A549 (cell line): ENCODE data around the gene SDHAF1.

Experiments used
- CEBPB ChIP-seq, 2 experiments: fragments of >200 bp in 1 of 2; sonication (Bioruptor Twin) in 1 of 2; formaldehyde crosslinking in 1 of 2; IDR thresholded peaks; 2 replicates each; pipeline ENCODE4 v1.6.1; 2012 to 2016
- CTCF ChIP-seq: fragments of >200 bp; sonication (Bioruptor Twin); formaldehyde crosslinking; IDR thresholded peaks from 3 replicates; pipeline ENCODE4 v1.5.1; 2016
- EP300 ChIP-seq, 2 experiments: fragments of >200 bp; sonication (Bioruptor Twin); formaldehyde crosslinking; IDR thresholded peaks; 2 replicates in 1 of 2; 3 replicates in 1 of 2; pipeline ENCODE4 v1.6.1; 2016 to 2017
- ESRRA ChIP-seq: fragments of 150-350 bp; IDR thresholded peaks from 2 replicates; pipeline ENCODE4 v1.6.1; 2014; ENCODE audit warnings: mild to moderate bottlenecking, low read length, borderline replicate concordance
- POLR2A ChIP-seq: IDR thresholded peaks from 2 replicates; pipeline ENCODE4 v1.6.1; 2012; ENCODE audit warnings: mild to moderate bottlenecking, low read length
- RFX5 ChIP-seq: fragments of 450-650 bp; IDR thresholded peaks from 2 replicates; pipeline ENCODE4 v1.7.1; 2014; ENCODE audit warnings: antibody characterized with exemption, mild to moderate bottlenecking, moderate library complexity
- TF ChIP-seq, protein P1 (sequence below): IDR thresholded peaks from 2 replicates; pipeline ENCODE4 v1.6.1; 2012
- TF ChIP-seq, protein P2 (sequence below): fragments of 200-600 bp; sonication (generic); IDR thresholded peaks from 2 replicates; pipeline ENCODE4 v1.6.1; 2016; ENCODE audit warnings: antibody characterized with exemption, mild to moderate bottlenecking, moderate library complexity

- TF ChIP-seq CTCF (no peak), EP300 (IDR thresholded peaks at IDR 0.05) (no peak), CEBPB (IDR thresholded peaks at IDR 0.05) (no peak), POLR2A (no peak), RFX5 (no peak), ESRRA (no peak)
- TF ChIP-seq, protein P1, sequence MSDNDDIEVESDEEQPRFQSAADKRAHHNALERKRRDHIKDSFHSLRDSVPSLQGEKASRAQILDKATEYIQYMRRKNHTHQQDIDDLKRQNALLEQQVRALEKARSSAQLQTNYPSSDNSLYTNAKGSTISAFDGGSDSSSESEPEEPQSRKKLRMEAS: no peak
- TF ChIP-seq, protein P2, sequence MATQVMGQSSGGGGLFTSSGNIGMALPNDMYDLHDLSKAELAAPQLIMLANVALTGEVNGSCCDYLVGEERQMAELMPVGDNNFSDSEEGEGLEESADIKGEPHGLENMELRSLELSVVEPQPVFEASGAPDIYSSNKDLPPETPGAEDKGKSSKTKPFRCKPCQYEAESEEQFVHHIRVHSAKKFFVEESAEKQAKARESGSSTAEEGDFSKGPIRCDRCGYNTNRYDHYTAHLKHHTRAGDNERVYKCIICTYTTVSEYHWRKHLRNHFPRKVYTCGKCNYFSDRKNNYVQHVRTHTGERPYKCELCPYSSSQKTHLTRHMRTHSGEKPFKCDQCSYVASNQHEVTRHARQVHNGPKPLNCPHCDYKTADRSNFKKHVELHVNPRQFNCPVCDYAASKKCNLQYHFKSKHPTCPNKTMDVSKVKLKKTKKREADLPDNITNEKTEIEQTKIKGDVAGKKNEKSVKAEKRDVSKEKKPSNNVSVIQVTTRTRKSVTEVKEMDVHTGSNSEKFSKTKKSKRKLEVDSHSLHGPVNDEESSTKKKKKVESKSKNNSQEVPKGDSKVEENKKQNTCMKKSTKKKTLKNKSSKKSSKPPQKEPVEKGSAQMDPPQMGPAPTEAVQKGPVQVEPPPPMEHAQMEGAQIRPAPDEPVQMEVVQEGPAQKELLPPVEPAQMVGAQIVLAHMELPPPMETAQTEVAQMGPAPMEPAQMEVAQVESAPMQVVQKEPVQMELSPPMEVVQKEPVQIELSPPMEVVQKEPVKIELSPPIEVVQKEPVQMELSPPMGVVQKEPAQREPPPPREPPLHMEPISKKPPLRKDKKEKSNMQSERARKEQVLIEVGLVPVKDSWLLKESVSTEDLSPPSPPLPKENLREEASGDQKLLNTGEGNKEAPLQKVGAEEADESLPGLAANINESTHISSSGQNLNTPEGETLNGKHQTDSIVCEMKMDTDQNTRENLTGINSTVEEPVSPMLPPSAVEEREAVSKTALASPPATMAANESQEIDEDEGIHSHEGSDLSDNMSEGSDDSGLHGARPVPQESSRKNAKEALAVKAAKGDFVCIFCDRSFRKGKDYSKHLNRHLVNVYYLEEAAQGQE: no peak
Observed at GRCh38 chr19:36001605-36002004, 6.6 kb downstream of the SDHAF1 start.
